OCI-LY7 (cell line): ENCODE measurements around the gene HCN4.

Experiments
- CTCF ChIP-seq: fragments of 200-600 bp; sonication (generic); conservative IDR thresholded peaks from 2 replicates; pipeline ENCODE4 v1.5.1; 2014; ENCODE audit warnings: mild to moderate bottlenecking, antibody characterized with exemption, low read length, moderate library complexity, mixed read lengths
- EZH2phosphoT487 ChIP-seq: fragments of 200-600 bp; sonication (generic); IDR thresholded peaks from 2 replicates; pipeline ENCODE4 v1.6.1; 2018; ENCODE audit warnings: low read depth, borderline replicate concordance, mild to moderate bottlenecking, mixed run types, antibody characterized with exemption, low read length, moderate library complexity, mixed read lengths

- TF ChIP-seq CTCF (no peak), EZH2phosphoT487 (no peak)
Observed at GRCh38 chr15:73298522-73299245, 70.1 kb downstream of the HCN4 start.
